Measurements from ENCODE around the gene PFKM.

DNA sequence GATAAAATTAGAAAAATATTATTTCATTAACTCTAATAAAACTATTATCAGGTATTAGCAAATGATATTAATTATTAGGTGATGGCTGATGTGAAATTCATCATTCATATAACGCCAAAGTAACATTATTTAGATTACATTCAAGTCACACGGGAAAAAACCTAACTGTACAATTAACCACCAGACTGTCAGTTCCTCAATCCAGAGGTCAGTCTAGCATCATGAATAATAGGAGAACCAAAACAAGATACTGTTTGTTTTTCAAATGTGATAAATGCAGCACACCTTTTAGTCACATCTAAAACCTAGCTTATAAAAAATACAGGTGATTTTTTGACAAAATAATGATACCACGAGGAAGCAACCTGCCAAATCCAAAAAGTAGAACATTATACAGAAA is 32.8 kb upstream of the PFKM start:
- TF ChIP-seq RAD21 (IDR thresholded peaks at IDR 0.05) = no peak
- no peak for TF ChIP-seq RXRA (IDR thresholded peaks at IDR 0.05)
- TF ChIP-seq NR2F2 (IDR thresholded peaks at IDR 0.05) = no peak
- no peak for TF ChIP-seq YY1 (IDR thresholded peaks at IDR 0.05)
- no peak for TF ChIP-seq JUND (IDR thresholded peaks at IDR 0.05)
- TF ChIP-seq, protein P1, sequence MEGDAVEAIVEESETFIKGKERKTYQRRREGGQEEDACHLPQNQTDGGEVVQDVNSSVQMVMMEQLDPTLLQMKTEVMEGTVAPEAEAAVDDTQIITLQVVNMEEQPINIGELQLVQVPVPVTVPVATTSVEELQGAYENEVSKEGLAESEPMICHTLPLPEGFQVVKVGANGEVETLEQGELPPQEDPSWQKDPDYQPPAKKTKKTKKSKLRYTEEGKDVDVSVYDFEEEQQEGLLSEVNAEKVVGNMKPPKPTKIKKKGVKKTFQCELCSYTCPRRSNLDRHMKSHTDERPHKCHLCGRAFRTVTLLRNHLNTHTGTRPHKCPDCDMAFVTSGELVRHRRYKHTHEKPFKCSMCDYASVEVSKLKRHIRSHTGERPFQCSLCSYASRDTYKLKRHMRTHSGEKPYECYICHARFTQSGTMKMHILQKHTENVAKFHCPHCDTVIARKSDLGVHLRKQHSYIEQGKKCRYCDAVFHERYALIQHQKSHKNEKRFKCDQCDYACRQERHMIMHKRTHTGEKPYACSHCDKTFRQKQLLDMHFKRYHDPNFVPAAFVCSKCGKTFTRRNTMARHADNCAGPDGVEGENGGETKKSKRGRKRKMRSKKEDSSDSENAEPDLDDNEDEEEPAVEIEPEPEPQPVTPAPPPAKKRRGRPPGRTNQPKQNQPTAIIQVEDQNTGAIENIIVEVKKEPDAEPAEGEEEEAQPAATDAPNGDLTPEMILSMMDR (IDR thresholded peaks at IDR 0.05; ENCODE audit: low read depth, low read length, missing input control) = no peak
- no peak for TF ChIP-seq GABPA (IDR thresholded peaks at IDR 0.05 in 1 of 2, conservative IDR thresholded peaks at IDR 0.05 in 1 of 2)
- no peak for TF ChIP-seq TAF1 (conservative IDR thresholded peaks at IDR 0.05)
- TF ChIP-seq SP1 (IDR thresholded peaks at IDR 0.05) = no peak
- TF ChIP-seq, protein P2, sequence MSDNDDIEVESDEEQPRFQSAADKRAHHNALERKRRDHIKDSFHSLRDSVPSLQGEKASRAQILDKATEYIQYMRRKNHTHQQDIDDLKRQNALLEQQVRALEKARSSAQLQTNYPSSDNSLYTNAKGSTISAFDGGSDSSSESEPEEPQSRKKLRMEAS (IDR thresholded peaks at IDR 0.05) = no peak
- TF ChIP-seq, protein P3, sequence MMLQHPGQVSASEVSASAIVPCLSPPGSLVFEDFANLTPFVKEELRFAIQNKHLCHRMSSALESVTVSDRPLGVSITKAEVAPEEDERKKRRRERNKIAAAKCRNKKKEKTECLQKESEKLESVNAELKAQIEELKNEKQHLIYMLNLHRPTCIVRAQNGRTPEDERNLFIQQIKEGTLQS (IDR thresholded peaks at IDR 0.05) = no peak
- TF ChIP-seq, protein P4, sequence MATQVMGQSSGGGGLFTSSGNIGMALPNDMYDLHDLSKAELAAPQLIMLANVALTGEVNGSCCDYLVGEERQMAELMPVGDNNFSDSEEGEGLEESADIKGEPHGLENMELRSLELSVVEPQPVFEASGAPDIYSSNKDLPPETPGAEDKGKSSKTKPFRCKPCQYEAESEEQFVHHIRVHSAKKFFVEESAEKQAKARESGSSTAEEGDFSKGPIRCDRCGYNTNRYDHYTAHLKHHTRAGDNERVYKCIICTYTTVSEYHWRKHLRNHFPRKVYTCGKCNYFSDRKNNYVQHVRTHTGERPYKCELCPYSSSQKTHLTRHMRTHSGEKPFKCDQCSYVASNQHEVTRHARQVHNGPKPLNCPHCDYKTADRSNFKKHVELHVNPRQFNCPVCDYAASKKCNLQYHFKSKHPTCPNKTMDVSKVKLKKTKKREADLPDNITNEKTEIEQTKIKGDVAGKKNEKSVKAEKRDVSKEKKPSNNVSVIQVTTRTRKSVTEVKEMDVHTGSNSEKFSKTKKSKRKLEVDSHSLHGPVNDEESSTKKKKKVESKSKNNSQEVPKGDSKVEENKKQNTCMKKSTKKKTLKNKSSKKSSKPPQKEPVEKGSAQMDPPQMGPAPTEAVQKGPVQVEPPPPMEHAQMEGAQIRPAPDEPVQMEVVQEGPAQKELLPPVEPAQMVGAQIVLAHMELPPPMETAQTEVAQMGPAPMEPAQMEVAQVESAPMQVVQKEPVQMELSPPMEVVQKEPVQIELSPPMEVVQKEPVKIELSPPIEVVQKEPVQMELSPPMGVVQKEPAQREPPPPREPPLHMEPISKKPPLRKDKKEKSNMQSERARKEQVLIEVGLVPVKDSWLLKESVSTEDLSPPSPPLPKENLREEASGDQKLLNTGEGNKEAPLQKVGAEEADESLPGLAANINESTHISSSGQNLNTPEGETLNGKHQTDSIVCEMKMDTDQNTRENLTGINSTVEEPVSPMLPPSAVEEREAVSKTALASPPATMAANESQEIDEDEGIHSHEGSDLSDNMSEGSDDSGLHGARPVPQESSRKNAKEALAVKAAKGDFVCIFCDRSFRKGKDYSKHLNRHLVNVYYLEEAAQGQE (IDR thresholded peaks at IDR 0.05) = no peak
- no peak for TF ChIP-seq HNF4G (IDR thresholded peaks at IDR 0.05)
- TF ChIP-seq, protein P5, sequence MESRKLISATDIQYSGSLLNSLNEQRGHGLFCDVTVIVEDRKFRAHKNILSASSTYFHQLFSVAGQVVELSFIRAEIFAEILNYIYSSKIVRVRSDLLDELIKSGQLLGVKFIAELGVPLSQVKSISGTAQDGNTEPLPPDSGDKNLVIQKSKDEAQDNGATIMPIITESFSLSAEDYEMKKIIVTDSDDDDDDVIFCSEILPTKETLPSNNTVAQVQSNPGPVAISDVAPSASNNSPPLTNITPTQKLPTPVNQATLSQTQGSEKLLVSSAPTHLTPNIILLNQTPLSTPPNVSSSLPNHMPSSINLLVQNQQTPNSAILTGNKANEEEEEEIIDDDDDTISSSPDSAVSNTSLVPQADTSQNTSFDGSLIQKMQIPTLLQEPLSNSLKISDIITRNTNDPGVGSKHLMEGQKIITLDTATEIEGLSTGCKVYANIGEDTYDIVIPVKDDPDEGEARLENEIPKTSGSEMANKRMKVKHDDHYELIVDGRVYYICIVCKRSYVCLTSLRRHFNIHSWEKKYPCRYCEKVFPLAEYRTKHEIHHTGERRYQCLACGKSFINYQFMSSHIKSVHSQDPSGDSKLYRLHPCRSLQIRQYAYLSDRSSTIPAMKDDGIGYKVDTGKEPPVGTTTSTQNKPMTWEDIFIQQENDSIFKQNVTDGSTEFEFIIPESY (IDR thresholded peaks at IDR 0.05) = no peak
